ENCODE results near the gene C1GALT1C1L. TPM values are rescaled to one million over a fixed set of nuclear protein-coding genes. Genes with fewer than 3 reads are reported as not detected.

C1GALT1C1L gene
- polyA plus RNA-seq, 1 donor from 2014 or later, result not detected

GRCh38 chr2:43724728-43725526, 48.7 kb upstream of the C1GALT1C1L start:
- no peaks in the 10 kb centered on the region for H3K27me3 ChIP-seq (ENCODE audit: insufficient read depth, low read depth, low read length)
- H3K4me3 ChIP-seq (ENCODE audit: low read length), result no peak overlapping the region
- no peak overlapping the region for H3K9ac ChIP-seq (ENCODE audit: low read length)
- H3K9me2 ChIP-seq (ENCODE audit: insufficient read depth, low read length), result no peaks in the 10 kb centered on the region
- TF ChIP-seq SMC3 (conservative IDR thresholded peaks at IDR 0.05; ENCODE audit: poor library complexity) (no peak), TAF1 (IDR thresholded peaks at IDR 0.05; ENCODE audit: low read depth) (no peak), POLR2AphosphoS5 (IDR thresholded peaks at IDR 0.05) (no peak), REST (IDR thresholded peaks at IDR 0.05; ENCODE audit: borderline replicate concordance) (no peak), EZH2 (IDR thresholded peaks at IDR 0.05; ENCODE audit: borderline replicate concordance, insufficient read depth, low read length, poor library complexity, severe bottlenecking) (no peak), MXI1 (conservative IDR thresholded peaks at IDR 0.05; ENCODE audit: poor library complexity, severe bottlenecking) (no peak), EP300 (conservative IDR thresholded peaks at IDR 0.05; ENCODE audit: poor library complexity, severe bottlenecking) (no peak), CTCF (IDR thresholded peaks at IDR 0.05; ENCODE audit: poor library complexity, severe bottlenecking) (no peak), RAD21 (conservative IDR thresholded peaks at IDR 0.05) (no peak)
- no peaks in the 10 kb centered on the region for H3K79me2 ChIP-seq (replicated peaks; ENCODE audit: insufficient read depth, low read length)
- no peak overlapping the region for H3K27ac ChIP-seq (ENCODE audit: low read length)
- no peaks in the 10 kb centered on the region for H3F3A ChIP-seq (ENCODE audit: insufficient read depth, low read length, poor library complexity, severe bottlenecking)
- H3K9me3 ChIP-seq (ENCODE audit: low read length), result no peaks in the 10 kb centered on the region
- H3K4me2 ChIP-seq (ENCODE audit: low read length), result no peak overlapping the region
- H4K20me1 ChIP-seq (ENCODE audit: insufficient read depth), result no peaks in the 10 kb centered on the region
- H3K36me3 ChIP-seq (ENCODE audit: insufficient read depth, low read length), result no peaks in the 10 kb centered on the region
- no peak overlapping the region for H2AFZ ChIP-seq (ENCODE audit: low read depth, low read length)

- Histone ChIP-seq H3K79me2 (replicated peaks; ENCODE audit: insufficient read depth, low read length) (no peaks in the 10 kb centered on the region), H3K36me3 (ENCODE audit: insufficient read depth, low read length) (no peaks in the 10 kb centered on the region), H3K4me3 (ENCODE audit: low read length) (no peak overlapping the region), H4K20me1 (ENCODE audit: insufficient read depth) (no peaks in the 10 kb centered on the region), H3K9me3 (ENCODE audit: low read length) (no peaks in the 10 kb centered on the region), H3K9me2 (ENCODE audit: insufficient read depth, low read length) (no peaks in the 10 kb centered on the region), H3K4me2 (ENCODE audit: low read length) (no peak overlapping the region), H3F3A (ENCODE audit: insufficient read depth, low read length, poor library complexity, severe bottlenecking) (no peaks in the 10 kb centered on the region), H3K27me3 (ENCODE audit: insufficient read depth, low read depth, low read length) (no peaks in the 10 kb centered on the region), H3K9ac (ENCODE audit: low read length) (no peak overlapping the region), H2AFZ (ENCODE audit: low read depth, low read length) (no peak overlapping the region), H3K27ac (ENCODE audit: low read length) (no peak overlapping the region)
- TF ChIP-seq CTCF (IDR thresholded peaks at IDR 0.05; ENCODE audit: poor library complexity, severe bottlenecking) (no peak), MXI1 (conservative IDR thresholded peaks at IDR 0.05; ENCODE audit: poor library complexity, severe bottlenecking) (no peak), SMC3 (conservative IDR thresholded peaks at IDR 0.05; ENCODE audit: poor library complexity) (no peak), RAD21 (conservative IDR thresholded peaks at IDR 0.05) (no peak), POLR2AphosphoS5 (IDR thresholded peaks at IDR 0.05) (no peak), EP300 (conservative IDR thresholded peaks at IDR 0.05; ENCODE audit: poor library complexity, severe bottlenecking) (no peak), EZH2 (IDR thresholded peaks at IDR 0.05; ENCODE audit: borderline replicate concordance, insufficient read depth, low read length, poor library complexity, severe bottlenecking) (no peak), TAF1 (IDR thresholded peaks at IDR 0.05; ENCODE audit: low read depth) (no peak), REST (IDR thresholded peaks at IDR 0.05; ENCODE audit: borderline replicate concordance) (no peak)
Observed at GRCh38 chr2:43718530-43719124, 42.4 kb upstream of the C1GALT1C1L start.
